ENCODE measurements around the gene TFB1M. TPM values are rescaled to one million over a fixed set of nuclear protein-coding genes. Genes with fewer than 3 reads are reported as not detected.
"Not testable (repeated sequence)": the region's sequence is repeated elsewhere in the genome, so short reads cannot be mapped to it uniquely, and the experiment has no call there.

The TFB1M gene
- total RNA-seq, 1 experiment from 2014 or later, result 13.3 TPM

DNA sequence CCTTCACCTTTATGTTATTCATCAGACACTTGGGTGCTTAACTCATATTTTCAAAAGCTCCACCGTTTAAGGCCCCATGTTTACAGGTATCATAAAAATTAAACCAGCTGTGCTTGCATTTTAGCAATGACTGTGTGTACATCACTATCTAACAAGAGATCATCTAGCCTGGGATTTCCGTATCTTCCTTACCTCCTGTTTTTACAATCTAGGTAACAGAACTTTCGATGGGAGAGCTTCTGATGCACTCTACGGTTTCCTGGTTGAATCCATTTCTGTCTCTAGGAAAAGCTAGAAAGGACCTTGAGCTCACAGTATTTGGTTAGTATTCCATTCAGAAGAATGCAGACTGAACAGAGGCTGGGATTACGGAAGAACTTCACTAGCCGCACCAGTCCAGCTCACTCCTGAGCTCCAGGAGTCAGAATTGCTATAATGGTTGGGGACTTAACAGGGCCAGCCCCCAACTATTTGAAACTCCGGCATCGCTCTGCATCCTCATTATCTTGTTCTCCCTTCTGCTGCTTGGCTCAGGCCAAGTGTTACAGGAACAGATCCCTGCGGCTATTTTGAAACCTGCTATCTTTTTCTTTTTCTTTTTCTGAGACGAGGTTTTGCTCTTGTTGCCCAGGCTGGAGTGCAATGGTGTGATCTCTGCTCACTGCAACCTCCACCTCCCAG is 63.4 kb downstream of the TFB1M start:
- DNase-seq (ENCODE audit: low spot score), result no peak
- in situ Hi-C loops (cut with HindIII; ENCODE audit: low sequenced_read_pairs), result no loop called here

GRCh38 chr6:155248008-155249001 is 66.0 kb downstream of the TFB1M start:
- peak; percentile 57 for DNase-seq (ENCODE audit: low spot score)
- in situ Hi-C loops (cut with HindIII; ENCODE audit: low sequenced_read_pairs), result no loop called here

DNA sequence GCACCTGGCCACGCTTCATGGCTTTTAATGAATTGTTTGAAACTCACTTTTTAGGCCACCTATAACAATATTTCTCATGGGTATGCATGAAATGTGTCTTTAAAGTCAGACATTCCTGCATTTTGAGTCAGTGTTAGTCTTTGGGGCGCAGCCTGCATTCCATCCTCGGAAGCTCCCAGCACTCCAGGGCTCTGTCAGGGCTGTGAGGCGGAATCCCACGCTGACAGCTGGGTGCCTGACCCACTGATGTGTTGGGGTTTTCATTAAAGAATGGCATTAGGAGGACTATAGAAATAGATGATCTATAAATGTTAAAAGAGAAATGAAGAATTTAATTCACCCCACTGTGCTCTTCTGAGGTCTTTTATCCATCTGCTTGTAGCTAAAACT is 66.7 kb downstream of the TFB1M start:
- no peak for DNase-seq (ENCODE audit: low spot score)
- in situ Hi-C loops (cut with HindIII; ENCODE audit: low sequenced_read_pairs), result no loop called here

DNA sequence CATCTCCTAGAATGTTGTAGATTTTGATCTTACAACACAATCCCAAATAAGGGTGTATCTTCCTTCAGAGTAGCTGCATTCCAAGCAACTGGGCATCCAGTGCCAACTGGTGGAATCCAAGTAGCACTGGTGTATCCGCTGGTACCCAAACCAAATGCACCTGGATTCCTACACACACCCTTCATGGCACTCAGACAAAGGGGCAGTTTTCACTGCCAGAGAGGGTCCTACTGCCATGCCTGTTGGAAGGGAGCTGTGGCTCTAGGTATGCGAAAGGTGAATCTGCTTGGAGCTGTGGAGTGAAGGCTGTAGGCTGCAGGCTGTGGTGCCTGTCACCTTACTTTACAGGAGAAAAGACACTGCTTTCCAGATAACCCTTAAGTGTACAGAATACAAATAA is 67.5 kb downstream of the TFB1M start:
- in situ Hi-C loops (cut with HindIII; ENCODE audit: low sequenced_read_pairs), result no loop called here
- DNase-seq (ENCODE audit: low spot score), result no peak

DNA sequence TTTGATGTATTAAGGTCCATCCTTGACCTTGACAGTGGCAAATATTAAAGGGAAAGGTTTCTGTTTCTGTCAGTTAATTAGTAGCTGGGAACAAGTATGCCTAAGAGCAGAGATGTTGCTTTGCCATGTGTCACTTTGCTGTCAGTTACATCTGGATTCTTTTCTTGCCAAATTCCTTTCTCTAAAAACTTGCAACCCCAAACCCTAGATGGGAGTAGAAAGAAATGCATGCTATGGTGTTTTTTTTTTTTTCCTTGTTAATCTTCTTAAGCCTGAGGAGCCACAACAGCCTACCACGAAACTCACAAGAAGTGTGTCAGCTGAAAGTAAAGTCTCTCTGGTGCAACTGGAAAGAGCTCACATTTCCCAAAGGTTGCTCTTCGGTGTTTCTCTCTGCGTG is 68.5 kb downstream of the TFB1M start:
- in situ Hi-C loops (cut with HindIII; ENCODE audit: low sequenced_read_pairs), result no loop called here
- no peak for DNase-seq (ENCODE audit: low spot score)

DNA sequence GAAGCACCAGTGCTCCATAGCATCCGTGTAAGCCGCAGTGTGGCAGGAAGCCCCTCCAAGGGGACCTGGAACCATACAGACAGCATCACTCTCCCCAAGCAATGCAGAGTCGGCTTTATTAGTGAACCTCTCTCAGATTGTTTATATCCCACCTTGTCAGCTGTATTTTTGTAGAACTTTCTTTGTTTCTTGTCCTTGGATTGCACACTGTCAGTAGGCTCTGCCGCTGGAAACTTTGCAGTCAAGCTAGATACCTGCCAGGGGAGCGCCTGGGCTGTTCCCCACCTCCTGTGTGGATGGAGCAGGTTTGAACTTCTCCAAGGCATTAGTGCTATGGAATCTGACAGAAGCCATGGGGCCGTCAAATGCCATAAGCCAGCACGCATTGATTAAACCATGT is 69.1 kb downstream of the TFB1M start:
- in situ Hi-C loops (cut with HindIII; ENCODE audit: low sequenced_read_pairs), result no loop called here
- DNase-seq (ENCODE audit: low spot score), result no peak

DNA sequence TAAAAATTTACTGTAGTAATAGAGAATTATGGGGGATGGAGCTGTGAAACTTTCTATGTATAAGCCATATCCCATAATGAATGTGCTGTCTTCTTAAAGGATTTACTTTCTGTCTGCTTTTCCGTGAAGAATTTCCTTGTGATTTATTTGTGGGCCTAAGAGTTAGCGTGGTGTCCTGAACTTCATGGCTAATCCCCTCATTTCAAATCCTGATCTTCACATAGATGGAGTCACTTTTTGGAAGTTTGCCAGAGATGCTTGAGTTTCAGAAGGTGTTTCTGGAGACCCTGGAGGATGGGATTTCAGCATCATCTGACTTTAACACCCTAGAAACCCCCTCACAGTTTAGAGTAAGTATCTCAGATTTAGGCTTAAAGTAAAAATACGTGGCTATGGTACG is 69.8 kb downstream of the TFB1M start:
- in situ Hi-C loops (cut with HindIII; ENCODE audit: low sequenced_read_pairs), result no loop called here

GRCh38 chr6:155241966-155242365 is 72.3 kb downstream of the TFB1M start:
- DNase-seq (ENCODE audit: low spot score), result no peak
- in situ Hi-C loops (cut with HindIII; ENCODE audit: low sequenced_read_pairs), result no loop called here

More for the DNA sequence above, 69.8 kb downstream of the TFB1M start:
- DNase-seq (ENCODE audit: low spot score), result no peak

DNA sequence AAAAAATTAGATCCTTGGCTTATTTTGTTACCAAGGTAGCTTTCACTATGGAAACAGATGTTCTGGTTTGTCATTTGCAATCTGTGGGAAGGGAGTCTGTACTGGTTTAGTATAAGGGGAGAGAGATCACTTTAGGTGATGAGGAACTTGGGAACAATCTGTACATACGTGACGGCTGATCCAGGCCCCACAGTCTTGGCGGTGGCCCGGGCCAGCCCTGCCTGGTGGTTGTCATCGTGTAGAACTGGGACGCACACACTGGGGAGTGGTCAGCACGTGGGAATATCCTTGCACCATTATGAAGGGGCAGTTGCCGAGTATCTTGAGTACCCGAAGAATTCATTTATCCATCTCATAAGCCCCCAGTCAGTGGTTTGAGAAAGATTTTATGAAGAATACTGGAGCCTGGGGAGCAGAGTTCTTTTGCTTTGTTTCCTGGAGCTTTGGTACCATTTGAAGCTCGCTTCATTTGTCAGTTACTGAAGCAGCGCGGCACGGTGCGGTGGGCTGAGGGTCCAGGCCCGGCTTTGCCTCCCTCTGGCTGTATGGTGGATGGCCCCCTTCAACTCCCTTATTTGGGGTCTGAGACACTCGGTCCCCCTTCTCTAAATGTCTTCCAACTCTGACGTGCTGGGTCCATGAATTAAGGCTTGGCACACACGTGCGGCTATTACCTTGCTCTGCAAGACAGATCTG is 73.2 kb downstream of the TFB1M start:
- no peak for DNase-seq (ENCODE audit: low spot score)
- in situ Hi-C loops (cut with HindIII; ENCODE audit: low sequenced_read_pairs), result no loop called here

DNA sequence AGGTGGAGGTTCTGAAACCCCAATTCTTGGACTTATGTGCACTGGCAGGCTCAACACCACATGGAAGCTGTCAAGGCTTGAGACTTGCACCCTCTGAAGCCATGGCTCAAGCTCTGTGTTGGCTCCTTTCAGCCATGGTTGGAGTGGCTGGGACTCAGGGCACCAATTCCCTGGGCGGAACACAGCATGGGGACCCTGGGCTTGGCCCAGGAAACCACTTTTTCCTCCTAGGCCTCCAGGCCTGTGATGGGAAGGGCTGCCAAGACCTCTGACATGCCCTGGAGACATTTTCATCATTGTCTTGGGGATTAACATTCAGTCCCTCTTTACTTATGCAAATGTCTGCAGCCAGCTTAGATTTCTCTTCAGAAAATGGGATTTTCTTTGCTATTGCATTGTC is 76.7 kb downstream of the TFB1M start:
- no peak for DNase-seq (ENCODE audit: low spot score)
- in situ Hi-C loops (cut with HindIII; ENCODE audit: low sequenced_read_pairs), result no loop called here

GRCh38 chr6:155235087-155235486 is 79.2 kb downstream of the TFB1M start:
- peak; percentile 57 for DNase-seq (ENCODE audit: low spot score)
- in situ Hi-C loops (cut with HindIII; ENCODE audit: low sequenced_read_pairs), result no loop called here

GRCh38 chr6:155234687-155235086 is 79.6 kb downstream of the TFB1M start:
- in situ Hi-C loops (cut with HindIII; ENCODE audit: low sequenced_read_pairs), result no loop called here
- no peak for DNase-seq (ENCODE audit: low spot score)

DNA sequence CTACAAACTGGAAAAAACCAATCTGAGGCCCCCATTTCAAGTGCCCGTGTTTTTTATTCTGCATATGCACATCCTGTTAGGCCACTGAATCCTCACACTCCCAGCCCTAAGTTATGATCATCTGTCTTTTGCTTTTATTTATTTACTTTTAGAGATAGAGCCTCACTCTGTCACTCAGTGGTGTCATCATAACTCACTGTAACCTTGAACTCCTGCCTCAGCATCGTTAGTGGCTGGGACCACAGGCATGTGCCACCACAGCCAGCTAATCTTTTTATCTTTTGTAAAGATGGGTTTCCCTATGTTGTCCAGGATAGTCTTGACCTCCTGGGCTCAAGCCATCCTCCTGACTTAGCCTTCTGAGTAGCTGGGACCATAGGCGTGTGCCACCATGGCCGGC is 80.1 kb downstream of the TFB1M start:
- in situ Hi-C loops (cut with HindIII; ENCODE audit: low sequenced_read_pairs), result no loop called here

DNA sequence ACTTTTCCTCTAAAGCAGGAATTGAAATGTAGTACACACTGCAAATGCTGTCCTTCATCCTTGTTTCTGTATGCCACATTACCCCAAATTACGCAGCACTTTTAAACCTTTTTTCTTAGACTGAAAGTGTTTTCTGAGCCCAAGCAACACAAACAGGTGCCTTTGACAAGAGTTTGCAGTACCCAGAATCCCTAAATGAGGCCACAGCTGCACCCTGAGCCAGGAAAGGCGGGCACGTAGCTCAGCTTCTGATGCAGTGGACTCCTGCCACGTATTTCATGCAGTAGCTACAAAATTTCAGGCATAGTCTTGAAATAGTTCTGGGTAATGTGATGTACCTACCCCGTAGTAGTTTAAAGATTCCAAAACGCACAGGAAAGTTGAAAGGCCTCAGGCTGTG is 81.4 kb downstream of the TFB1M start:
- DNase-seq (ENCODE audit: low spot score), result no peak
- in situ Hi-C loops (cut with HindIII; ENCODE audit: low sequenced_read_pairs), result no loop called here

More for the DNA sequence above, 80.1 kb downstream of the TFB1M start:
- no peak for DNase-seq (ENCODE audit: low spot score)

DNA sequence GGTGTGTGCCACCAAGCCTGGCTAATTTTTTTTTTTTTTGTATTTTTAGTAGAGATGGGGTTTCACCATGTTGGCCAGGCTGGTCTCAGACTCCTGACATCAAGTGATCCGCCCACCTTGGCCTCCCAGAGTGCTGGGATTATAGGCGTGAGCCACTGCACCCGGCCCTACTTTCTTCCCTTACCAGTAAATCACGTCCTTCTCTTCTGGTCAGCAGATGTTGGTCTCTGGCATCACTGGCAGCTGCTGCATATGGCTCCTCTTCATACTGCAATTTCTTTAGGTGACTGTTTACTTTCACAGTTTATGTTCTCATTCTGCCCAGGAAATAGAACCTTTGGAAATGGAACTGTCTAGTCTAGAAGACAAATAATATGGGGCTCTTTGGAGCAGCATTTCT is 83.3 kb downstream of the TFB1M start:
- in situ Hi-C loops (cut with HindIII; ENCODE audit: low sequenced_read_pairs), result not testable (repeated sequence)

DNA sequence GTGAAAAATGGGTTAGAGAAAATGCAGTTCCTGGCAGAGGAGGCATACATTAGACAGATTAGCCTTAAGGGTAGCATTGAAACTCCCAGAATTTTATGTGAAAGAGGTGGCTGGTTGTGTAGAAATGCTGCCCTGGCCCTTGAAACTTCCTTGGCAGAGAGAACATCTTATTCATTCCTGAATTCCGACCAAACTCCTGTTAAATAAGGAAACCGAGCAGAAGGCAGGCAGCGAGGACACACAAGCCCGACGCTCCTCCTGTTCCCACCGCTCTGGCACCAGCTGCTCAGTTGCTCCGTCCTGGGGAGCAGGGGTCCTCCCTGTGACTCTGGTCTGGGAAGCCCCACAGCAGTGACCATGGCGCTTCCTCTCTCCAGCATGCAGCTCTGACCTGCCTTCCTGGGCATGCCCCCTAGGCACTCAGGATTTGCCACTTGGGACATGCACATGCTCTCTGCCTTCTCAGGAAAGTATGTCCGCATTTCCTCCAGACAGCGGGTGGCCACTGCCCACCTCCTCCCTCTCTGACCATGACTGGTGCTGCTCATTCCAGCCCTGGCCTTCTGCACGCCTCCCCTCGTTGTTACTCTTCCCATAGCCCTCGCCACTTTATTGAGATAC is 85.6 kb downstream of the TFB1M start:
- in situ Hi-C loops (cut with HindIII; ENCODE audit: low sequenced_read_pairs), result no loop called here
- peak; percentile 32 for DNase-seq (ENCODE audit: low spot score)

More for the DNA sequence above, 83.3 kb downstream of the TFB1M start:
- not testable (repeated sequence) for DNase-seq (ENCODE audit: low spot score)

- in situ Hi-C loops (cut with HindIII; ENCODE audit: low sequenced_read_pairs), result no loop called here
- DNase-seq (ENCODE audit: low spot score), result no peak
Observed at GRCh38 chr6:155227046-155227445, 87.2 kb downstream of the TFB1M start.

DNA sequence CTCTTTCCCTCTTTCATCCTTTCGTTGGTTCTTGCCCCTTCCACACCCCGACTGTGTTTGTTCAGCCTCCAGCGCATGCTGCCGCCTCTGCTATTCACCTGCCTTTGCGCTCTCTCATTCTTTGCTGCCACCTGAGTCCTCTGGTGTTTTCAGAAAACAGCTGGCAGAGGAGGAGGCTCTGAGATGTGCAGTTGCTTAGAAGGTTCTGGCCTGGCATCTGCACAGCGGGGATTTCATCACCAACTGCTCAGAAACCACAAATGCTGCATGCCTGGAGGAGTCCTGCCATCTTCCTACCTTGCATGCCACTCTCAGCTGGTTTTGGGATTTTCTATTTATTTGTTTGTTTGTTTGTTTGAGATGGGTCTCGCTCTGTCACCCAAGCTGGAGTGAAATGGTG is 89.7 kb downstream of the TFB1M start:
- DNase-seq (ENCODE audit: low spot score), result no peak
- in situ Hi-C loops (cut with HindIII; ENCODE audit: low sequenced_read_pairs), result no loop called here

DNA sequence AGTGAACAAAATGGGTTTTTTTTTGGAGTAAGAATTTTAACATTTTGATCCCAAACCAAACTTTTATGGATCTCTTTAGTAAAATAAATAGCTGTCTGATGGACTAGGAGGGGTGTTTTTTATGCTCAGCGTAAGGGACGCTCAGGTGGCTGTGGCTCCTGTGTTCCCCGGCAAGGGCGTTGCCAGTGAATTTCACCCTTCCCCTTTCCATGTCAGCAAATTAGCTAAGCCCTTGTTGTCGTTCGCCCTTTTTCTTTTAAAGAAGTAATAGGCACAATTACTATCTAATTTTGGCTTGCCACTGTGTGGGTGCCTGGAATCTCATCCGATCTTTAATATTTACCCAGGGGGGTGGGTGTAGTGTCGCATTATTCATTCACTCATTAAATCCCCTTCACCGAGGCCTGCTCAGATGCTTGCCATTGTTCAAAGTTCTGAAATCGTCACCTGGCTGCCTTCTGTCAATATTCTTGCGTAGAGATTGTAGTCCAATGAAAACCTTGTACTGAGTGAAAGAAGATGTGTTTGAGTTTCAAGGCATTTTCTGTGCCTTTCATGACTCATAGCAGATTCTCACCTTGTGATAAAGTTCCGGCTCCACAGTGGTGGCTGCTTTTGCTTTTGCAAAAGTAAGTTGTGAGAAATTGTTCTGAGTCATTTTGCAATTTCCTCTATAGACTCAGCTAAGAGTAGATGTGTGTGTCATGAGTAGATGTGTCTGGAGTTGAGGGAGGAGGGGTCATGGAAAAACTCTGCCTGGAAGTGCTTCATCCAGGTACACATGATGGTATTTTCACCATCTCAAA is 90.4 kb downstream of the TFB1M start:
- in situ Hi-C loops (cut with HindIII; ENCODE audit: low sequenced_read_pairs), result no loop called here
- no peak for DNase-seq (ENCODE audit: low spot score)
